ENCODE data around the gene CASZ1. TPM values are rescaled to one million over a fixed set of nuclear protein-coding genes. Genes with fewer than 3 reads are reported as not detected.
A peak's percentile ranks its signal among the peaks of the same experiment; 100 is the strongest.

The CASZ1 gene
- total RNA-seq, 8 experiments from 2014 or later: 0.46 to 15.1 (median 6.4) TPM

DNA sequence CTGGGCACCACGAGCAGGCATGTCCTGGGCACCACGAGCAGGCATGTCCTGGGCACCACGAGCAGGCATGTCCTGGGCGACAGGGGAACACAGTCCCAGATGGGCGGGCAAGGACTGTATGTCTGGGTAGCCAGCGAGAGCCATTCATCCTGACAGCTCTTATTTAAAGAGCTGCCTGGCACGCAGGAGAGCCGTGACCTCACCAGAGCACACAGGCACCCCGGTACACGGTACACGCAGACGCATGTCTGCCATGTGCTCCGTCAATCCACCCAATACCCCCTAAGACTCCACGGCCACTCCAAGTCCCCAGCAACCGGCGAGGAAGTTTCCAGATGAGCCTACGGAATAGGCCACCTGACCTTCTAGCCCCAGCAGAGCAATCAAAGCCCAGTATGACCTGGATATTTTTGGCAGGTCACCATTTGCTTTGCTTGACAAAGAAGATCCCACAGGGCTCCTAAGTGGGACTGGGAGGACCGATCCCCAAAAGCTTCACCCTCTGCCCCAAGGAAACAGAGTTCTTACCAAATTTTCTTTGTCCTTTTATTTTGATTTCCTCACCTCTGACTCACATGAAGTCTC is 51.7 kb downstream of the CASZ1 start:
- ATAC-seq (replicated peaks in 6 of 8): no peak
- WGBS, 10 experiments: 83 to 100% (median 91%) methylated on average over 2 to 8 of the region's 18 CpGs; no CpG with 5 or more reads in 5 of the 10 experiments
- Histone ChIP-seq H3K4me1 (replicated peaks in 1 of 2) (peaks cover 0 to 7% of the 10 kb centered on the region in 2 donors), H3K27ac (no peak overlapping the region), H3K4me3 (no peak overlapping the region)
- in situ Hi-C loops (cut with MboI; ENCODE audit: low pct_unique_long_range_greater_than_20kb in 2 of 9, low sequenced_read_pairs in 9 of 9, unreplicated experiment in 9 of 9): no loop called here

DNA sequence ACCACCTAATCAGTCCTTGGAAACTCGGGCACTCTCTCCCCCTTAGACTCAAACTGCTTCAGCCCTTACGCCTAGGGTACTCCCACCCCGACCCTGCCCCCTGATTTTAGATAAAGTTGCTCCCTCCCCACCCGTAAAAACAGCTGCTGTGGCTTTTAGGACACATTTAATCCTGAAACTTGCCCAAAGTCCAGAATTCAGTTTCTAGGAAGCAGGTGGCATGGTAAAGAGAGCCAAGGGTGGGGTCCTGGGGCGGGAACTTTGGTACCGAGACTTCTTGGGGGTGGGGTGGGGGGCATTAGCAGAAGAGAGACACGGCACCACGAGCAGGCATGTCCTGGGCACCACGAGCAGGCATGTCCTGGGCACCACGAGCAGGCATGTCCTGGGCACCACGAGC is 52.4 kb downstream of the CASZ1 start:
- H3K4me3 ChIP-seq: no peak overlapping the region
- peaks cover 0 to 7% of the 10 kb centered on the region in 2 donors for H3K4me1 ChIP-seq (replicated peaks in 1 of 2)
- WGBS, 10 experiments: 40 to 73% methylated on average over 1 to 2 of the region's 11 CpGs; no CpG with 5 or more reads in 8 of the 10 experiments
- no peak for ATAC-seq (replicated peaks in 6 of 8)
- no peak overlapping the region for H3K27ac ChIP-seq
- in situ Hi-C loops (cut with MboI; ENCODE audit: low pct_unique_long_range_greater_than_20kb in 2 of 9, low sequenced_read_pairs in 9 of 9, unreplicated experiment in 9 of 9): no loop called here

DNA sequence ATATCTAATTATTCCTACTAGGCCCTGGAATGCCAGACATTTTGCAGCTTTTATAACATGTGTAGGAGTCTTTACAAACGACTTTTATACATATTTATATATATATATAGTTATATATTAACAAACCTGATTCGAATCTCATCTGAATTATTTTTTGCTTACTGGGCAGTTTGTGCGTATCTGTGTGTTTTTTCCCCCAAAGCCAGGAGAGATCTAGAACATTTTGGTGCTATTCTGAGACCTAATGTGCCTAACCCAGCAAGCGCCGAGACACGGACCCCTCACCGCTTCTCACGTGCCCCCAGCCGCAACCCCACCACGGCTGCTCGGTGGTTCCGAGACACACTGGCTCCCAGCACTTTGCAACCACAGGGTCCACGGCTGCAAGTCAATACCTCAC is 54.8 kb downstream of the CASZ1 start:
- no peak overlapping the region for H3K4me3 ChIP-seq
- 0 to 100% (median 79%) methylated on average over 1 to 11 of the region's 13 CpGs; no CpG with 5 or more reads in 1 of the 10 experiments for WGBS, 10 experiments
- no peak overlapping the region for H3K27ac ChIP-seq
- in situ Hi-C loops (cut with MboI; ENCODE audit: low pct_unique_long_range_greater_than_20kb in 2 of 9, low sequenced_read_pairs in 9 of 9, unreplicated experiment in 9 of 9): no loop called here
- peaks cover 6 to 19% of the 10 kb centered on the region in 2 donors for H3K4me1 ChIP-seq (replicated peaks in 1 of 2)
- ATAC-seq (replicated peaks in 6 of 8): no peak

DNA sequence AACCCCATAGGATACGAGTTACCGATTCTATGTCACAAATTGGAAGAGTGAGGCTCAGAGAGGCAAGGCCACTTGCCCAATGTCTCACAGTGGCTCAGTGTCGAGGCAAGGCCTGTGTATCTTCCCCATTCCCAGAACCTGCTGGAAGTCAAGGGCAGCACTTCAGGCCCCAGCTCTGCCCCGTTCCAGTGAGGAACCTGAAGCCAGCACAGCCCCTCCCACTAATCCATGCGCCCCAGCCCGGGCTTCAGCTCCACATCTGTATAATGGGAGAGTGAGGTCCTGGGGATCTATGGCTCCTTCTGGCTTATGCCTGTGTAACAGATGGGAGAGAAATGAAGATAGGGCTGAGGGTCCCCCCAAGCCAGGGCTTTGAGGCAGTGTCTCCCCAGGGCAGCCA is 56.3 kb downstream of the CASZ1 start:
- WGBS, 10 experiments: 73 to 91% (median 84%) methylated on average over 2 to 5 of the region's 6 CpGs; no CpG with 5 or more reads in 6 of the 10 experiments
- H3K4me1 ChIP-seq (replicated peaks in 1 of 2): peaks cover 14 to 24% of the 10 kb centered on the region in 2 donors
- no peak overlapping the region for H3K27ac ChIP-seq
- in situ Hi-C loops (cut with MboI; ENCODE audit: low pct_unique_long_range_greater_than_20kb in 2 of 9, low sequenced_read_pairs in 9 of 9, unreplicated experiment in 9 of 9): no loop called here
- no peak for ATAC-seq (replicated peaks in 6 of 8)
- no peak overlapping the region for H3K4me3 ChIP-seq

DNA sequence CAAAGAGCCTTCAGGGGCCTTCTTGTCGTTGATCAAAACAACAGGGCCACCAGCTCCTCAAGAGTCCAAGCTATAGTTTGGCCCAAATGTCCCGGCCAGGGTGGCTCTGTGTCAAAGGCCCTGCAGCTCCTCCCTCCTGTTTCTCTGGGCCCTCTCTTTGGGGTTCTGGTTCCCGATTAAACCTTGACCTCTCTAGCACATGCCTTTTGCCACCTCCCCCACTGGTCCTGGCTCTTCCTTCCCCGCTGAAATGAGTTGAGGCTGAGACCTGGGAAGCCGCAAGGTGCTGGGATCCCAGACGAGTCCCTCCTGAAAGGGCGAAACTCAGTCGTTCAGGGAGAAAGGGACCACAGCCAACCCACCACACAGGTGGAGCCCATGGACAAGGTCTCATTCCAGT is 56.9 kb downstream of the CASZ1 start:
- in situ Hi-C loops (cut with MboI; ENCODE audit: low pct_unique_long_range_greater_than_20kb in 2 of 9, low sequenced_read_pairs in 9 of 9, unreplicated experiment in 9 of 9): no loop called here
- ATAC-seq (replicated peaks in 6 of 8): no peak
- no peak overlapping the region for H3K27ac ChIP-seq
- 73 to 88% (median 83%) methylated on average over 2 to 6 of the region's 8 CpGs; no CpG with 5 or more reads in 5 of the 10 experiments for WGBS, 10 experiments
- no peak overlapping the region for H3K4me3 ChIP-seq
- H3K4me1 ChIP-seq (replicated peaks in 1 of 2): peaks cover 19 to 28% of the 10 kb centered on the region in 2 donors

DNA sequence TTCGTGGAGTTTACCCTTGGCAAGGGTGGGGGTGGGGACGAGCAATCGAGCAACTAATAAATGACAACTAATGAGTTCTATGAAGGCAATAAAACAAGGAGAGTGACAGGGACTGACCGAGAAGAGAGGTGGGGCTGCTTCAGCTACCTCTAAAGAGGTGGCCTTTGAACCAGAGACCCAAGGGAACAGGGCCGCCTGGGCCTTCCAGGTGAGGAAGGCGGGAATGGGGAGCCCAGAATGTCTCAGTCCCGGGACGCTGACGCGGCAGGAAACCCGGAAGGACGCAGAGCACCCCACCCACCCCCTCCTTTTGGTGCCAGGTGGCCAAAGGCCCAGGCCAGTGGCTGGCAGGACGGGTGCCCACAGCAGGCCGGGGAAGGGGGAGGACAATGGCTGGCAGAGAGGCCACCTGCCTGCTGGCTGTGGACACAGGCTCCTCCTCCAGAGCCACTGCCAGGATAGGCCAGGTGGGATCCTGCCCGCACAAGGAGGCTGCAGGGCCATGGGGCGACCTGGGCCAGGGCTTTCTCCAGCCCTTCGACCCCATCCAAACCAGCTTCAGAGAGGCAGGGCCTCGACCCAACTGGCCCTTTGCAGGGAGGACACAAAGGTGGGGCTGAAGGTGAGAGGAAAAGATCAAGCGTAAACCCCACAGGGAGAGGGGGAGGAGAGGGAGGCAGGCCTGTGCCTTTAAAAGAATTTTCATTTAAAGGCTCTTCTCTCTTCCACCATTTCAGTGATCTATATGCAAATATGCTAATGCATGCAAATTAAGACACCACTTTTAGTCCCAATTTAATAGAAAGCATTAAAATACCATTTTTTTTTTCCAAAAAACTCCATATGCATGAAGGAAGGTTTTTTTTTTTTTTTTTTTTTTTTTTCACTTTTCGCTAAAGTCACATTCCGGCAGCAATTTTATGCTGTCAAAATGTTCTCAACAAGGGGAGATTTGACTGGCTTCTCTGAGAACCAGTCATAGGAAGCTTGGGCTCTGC is 58.1 kb downstream of the CASZ1 start:
- peak in 1 of 8 experiments; percentile 67 for ATAC-seq (replicated peaks in 6 of 8)
- Histone ChIP-seq H3K27ac (no peak overlapping the region), H3K4me1 (replicated peaks in 1 of 2) (peaks cover 28 to 40% of the 10 kb centered on the region in 2 donors), H3K4me3 (no peak overlapping the region)
- 0 to 100% (median 83%) methylated on average over 1 to 9 of the region's 21 CpGs for WGBS, 10 experiments
- in situ Hi-C loops (cut with MboI; ENCODE audit: low pct_unique_long_range_greater_than_20kb in 2 of 9, low sequenced_read_pairs in 9 of 9, unreplicated experiment in 9 of 9): no loop called here

DNA sequence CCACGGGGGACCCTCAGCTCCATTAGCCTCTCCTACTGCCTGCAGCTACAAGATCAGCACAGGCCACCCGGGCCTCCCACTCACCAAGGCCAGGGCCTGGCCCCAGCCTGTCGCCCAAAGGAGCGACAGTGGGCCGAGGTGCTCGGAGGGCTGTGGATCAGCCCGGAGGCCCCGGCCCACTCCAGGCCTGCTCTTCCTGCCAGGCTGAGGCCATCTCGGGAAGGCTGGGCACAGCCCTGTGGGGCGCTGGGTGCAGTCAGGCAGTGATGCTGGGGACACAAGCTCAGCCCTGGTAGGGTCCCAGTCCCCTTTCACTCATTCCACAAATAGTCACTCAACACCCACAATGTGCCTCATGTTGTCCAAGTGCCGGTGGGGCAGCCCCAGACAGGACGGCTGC is 58.8 kb downstream of the CASZ1 start:
- H3K4me3 ChIP-seq: no peak overlapping the region
- WGBS, 10 experiments: 90 to 91% methylated on average over 8 to 11 of the region's 12 CpGs; no CpG with 5 or more reads in 8 of the 10 experiments
- peak in 1 of 8 experiments; percentile 1 for ATAC-seq (replicated peaks in 6 of 8)
- peaks cover 28 to 41% of the 10 kb centered on the region in 2 donors for H3K4me1 ChIP-seq (replicated peaks in 1 of 2)
- in situ Hi-C loops (cut with MboI; ENCODE audit: low pct_unique_long_range_greater_than_20kb in 2 of 9, low sequenced_read_pairs in 9 of 9, unreplicated experiment in 9 of 9): no loop called here
- H3K27ac ChIP-seq: no peak overlapping the region

DNA sequence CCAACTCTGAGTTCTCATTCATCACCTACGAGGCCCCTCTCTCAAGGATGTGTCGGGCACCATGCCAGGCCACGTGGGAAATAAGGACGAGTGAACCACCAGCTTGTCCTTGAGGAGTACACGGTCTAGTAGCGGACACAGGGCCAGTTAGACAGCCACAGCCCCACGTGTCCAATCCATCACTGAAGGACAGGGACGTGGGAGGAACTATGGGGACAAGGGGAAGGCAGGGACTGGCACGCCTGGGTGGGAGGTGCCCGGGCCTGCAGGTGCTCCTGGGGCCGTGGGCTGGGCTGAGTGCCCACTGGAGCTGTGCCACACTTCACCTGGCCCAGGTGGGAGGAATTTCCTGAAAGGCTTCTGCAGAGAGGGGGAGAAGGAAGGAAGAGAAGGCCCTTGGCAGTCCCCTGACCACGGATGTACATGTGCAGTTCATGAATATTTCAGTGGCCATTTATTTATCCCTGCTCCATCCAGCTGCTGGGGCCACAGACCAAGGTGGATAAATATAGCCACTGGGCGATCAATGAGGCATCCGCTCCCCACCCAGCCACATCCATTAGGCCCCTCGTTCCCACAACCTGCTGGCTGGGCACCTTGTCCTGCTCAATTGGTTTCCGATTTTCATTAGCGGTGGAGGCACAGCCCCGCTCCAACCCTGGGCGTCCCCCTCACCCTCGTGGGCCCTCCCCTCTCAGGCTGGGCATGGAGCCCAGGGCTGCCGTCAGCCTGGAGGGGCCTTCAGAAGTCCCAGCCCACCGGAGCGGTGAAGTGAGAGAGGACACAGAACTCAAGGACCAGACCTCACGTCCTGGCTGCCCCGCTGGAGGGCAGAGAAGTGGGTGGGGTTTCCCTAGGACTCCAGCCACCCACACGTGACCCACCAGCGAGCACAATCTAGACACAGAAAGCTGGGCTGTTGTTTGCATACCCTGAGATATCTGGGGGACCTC is 59.5 kb downstream of the CASZ1 start:
- Histone ChIP-seq H3K4me1 (replicated peaks in 1 of 2) (peaks cover 28 to 41% of the 10 kb centered on the region in 2 donors), H3K27ac (no peak overlapping the region), H3K4me3 (no peak overlapping the region)
- peak in 2 of 8 experiments; percentile 14 to 26 for ATAC-seq (replicated peaks in 6 of 8)
- in situ Hi-C loops (cut with MboI; ENCODE audit: low pct_unique_long_range_greater_than_20kb in 2 of 9, low sequenced_read_pairs in 9 of 9, unreplicated experiment in 9 of 9): no loop called here
- WGBS, 10 experiments: 0 to 91% (median 68%) methylated on average over 1 to 17 of the region's 27 CpGs; no CpG with 5 or more reads in 3 of the 10 experiments

DNA sequence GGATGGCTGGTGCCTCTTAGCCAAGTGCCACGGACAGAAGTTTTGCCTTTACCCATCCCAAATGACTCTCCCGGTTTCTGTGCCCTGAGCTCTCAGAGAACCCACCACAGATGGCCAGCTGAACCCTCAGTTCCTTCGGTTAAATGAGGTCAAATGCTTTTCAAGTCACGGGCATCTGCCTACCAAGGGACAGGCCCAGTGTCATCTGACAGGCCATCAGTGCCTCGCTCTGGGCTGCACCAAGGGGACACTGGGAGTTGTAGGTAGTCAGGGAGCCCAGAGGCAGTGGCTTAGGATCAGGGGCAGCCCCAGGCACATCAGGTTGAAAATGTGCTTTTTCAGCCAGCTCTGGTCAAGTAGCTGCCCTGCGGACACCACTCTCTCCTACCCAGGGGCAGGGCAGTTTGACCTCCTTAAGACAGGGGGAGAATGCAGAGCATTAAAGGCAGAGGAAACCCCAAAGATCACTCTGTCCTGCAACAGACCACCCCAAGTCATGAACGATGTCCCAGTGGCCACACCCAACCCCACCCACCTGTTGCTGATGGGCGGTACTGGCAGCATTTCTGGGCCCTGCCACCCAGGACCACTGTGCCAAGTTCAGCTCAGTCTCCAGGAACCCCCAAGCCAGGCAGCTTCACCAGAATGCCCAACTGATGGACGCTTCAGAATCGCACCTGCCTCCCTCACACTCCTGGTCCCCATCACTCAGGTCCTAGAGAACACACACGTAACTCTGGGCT is 60.7 kb downstream of the CASZ1 start:
- Histone ChIP-seq H3K4me1 (replicated peaks in 1 of 2) (peaks cover 28 to 41% of the 10 kb centered on the region in 2 donors), H3K27ac (no peak overlapping the region), H3K4me3 (peak overlapping the region in 1 of 5 donors; percentile 12)
- in situ Hi-C loops (cut with MboI; ENCODE audit: low pct_unique_long_range_greater_than_20kb in 2 of 9, low sequenced_read_pairs in 9 of 9, unreplicated experiment in 9 of 9): no loop called here
- WGBS, 10 experiments: 6 to 56% (median 40%) methylated on average over 2 to 8 of the region's 11 CpGs; no CpG with 5 or more reads in 3 of the 10 experiments
- ATAC-seq (replicated peaks in 6 of 8): peak in 5 of 8 experiments; percentile 35 to 60 (median 52)

DNA sequence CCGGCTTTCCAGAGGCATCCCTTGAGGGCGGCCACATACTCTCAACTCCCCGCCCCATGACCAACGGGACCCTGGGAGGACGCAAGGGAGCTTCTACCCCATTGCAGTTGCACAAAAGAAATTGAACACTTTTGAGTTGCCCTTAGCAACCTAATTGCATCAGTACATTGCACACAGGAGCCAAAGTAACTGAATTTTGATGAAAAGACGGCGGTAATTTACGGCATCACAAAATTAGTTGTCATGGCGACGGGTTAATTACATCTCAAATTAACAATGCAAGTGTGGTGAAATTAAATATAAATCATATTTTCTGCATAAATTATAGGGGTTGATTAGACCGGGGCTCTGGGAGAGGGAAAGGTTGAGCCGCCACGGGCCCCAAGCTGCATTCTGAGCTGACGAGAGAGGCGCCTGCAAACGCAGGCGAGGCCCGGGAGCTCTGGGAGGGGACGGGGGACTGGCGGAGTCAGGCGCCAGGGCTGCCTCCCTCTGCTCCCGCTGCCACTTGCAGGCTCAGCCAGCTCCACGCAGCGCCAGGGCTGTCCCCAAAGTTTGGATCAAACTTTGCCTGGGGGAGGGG is 61.4 kb downstream of the CASZ1 start:
- Histone ChIP-seq H3K27ac (no peak overlapping the region), H3K4me1 (replicated peaks in 1 of 2) (peaks cover 28 to 41% of the 10 kb centered on the region in 2 donors), H3K4me3 (peak overlapping the region in 2 of 5 donors; percentile 8 to 12)
- peak; percentile 22 to 87 (median 83) for ATAC-seq (replicated peaks in 6 of 8)
- 0 to 78% (median 10%) methylated on average over 1 to 20 of the region's 24 CpGs; no CpG with 5 or more reads in 3 of the 10 experiments for WGBS, 10 experiments
- in situ Hi-C loops (cut with MboI; ENCODE audit: low pct_unique_long_range_greater_than_20kb in 2 of 9, low sequenced_read_pairs in 9 of 9, unreplicated experiment in 9 of 9): no loop called here

DNA sequence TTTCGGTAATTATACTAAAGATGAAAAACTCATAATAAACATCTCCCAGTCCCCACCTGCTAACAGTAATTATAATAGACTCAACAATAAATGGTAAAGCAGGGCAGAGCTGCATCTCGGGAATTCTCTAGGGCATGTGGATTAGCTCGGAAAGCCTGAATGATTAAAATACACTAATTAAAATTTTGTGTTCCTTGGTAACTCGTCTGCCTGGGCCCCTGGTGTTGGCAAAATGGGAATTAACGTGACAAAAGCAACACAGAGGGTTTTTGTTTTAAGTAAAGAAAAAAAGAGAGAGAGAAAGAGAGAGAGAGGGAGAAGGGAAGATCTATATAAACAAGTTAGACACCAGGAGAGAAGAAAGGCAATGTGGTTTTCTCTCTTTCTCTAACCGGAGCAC is 62.1 kb downstream of the CASZ1 start:
- in situ Hi-C loops (cut with MboI; ENCODE audit: low pct_unique_long_range_greater_than_20kb in 2 of 9, low sequenced_read_pairs in 9 of 9, unreplicated experiment in 9 of 9): no loop called here
- Histone ChIP-seq H3K4me1 (replicated peaks in 1 of 2) (peaks cover 28 to 45% of the 10 kb centered on the region in 2 donors), H3K27ac (no peak overlapping the region), H3K4me3 (no peak overlapping the region)
- ATAC-seq (replicated peaks in 6 of 8): no peak
- WGBS, 10 experiments: 20 to 58% (median 35%) methylated on average over 3 to 6 of the region's 6 CpGs

Data from motor neuron (in vitro differentiated cells).